ENCODE measurements around the gene DCC. TPM values are rescaled to one million over a fixed set of nuclear protein-coding genes. Genes with fewer than 3 reads are reported as not detected.

Gene DCC
- total RNA-seq, 1 experiment from 2014 or later, result 0.39 TPM

- Histone ChIP-seq H3K4me3 (ENCODE audit: low read depth, low read length) (no peak overlapping the region), H3K4me1 (no peaks in the 10 kb centered on the region), H3K36me3 (ENCODE audit: control insufficient read depth, insufficient read depth, low read length) (no peaks in the 10 kb centered on the region), H3K27me3 (replicated peaks; ENCODE audit: control insufficient read depth, insufficient read depth, low read length) (no peaks in the 10 kb centered on the region), H3K9me3 (no peaks in the 10 kb centered on the region)
- H3K9me3 Mint-ChIP-seq (ENCODE audit: unreplicated experiment), result no peaks in the 10 kb centered on the region
- ChIA-PET CTCF (no interaction called here), POLR2A (no interaction called here)
- BruUV-seq (replicated peaks), result no TSS peak
- no peak overlapping the region for H3K27ac Mint-ChIP-seq (ENCODE audit: unreplicated experiment)
- no peaks in the 10 kb centered on the region for H3K36me3 Mint-ChIP-seq (ENCODE audit: insufficient read depth, unreplicated experiment)
- H3K4me3 Mint-ChIP-seq (ENCODE audit: unreplicated experiment), result no peak overlapping the region
- H3K4me1 Mint-ChIP-seq (ENCODE audit: low read depth, unreplicated experiment), result no peaks in the 10 kb centered on the region
- no peaks in the 10 kb centered on the region for H3K27me3 Mint-ChIP-seq (ENCODE audit: insufficient read depth, unreplicated experiment)
- TF ChIP-seq CTCF (IDR thresholded peaks at IDR 0.05; ENCODE audit: insufficient read depth in 1 of 2, low read depth in 1 of 2, low read length in 1 of 2, severe bottlenecking in 1 of 2, unreplicated experiment in 1 of 2), result no peak
- DNase-seq, result no peak
- intact Hi-C loops (cut with micrococcal nuclease; ENCODE audit: unreplicated experiment), result no loop called here
Measured at GRCh38 chr18:52510139-52510538, 170.1 kb downstream of the DCC start.

- POLR2A ChIA-PET, result no interaction called here
- Histone ChIP-seq H3K4me3 (ENCODE audit: low read depth, low read length) (no peak overlapping the region), H3K4me1 (no peaks in the 10 kb centered on the region), H3K36me3 (ENCODE audit: control insufficient read depth, insufficient read depth, low read length) (no peaks in the 10 kb centered on the region), H3K27me3 (replicated peaks; ENCODE audit: control insufficient read depth, insufficient read depth, low read length) (no peaks in the 10 kb centered on the region), H3K9me3 (no peaks in the 10 kb centered on the region)
- no TSS peak for BruUV-seq (replicated peaks)
- Mint-ChIP-seq H3K4me3 (ENCODE audit: unreplicated experiment) (no peak overlapping the region), H3K9me3 (ENCODE audit: unreplicated experiment) (no peaks in the 10 kb centered on the region), H3K4me1 (ENCODE audit: low read depth, unreplicated experiment) (no peaks in the 10 kb centered on the region), H3K27ac (ENCODE audit: unreplicated experiment) (no peak overlapping the region), H3K27me3 (ENCODE audit: insufficient read depth, unreplicated experiment) (no peaks in the 10 kb centered on the region), H3K36me3 (ENCODE audit: insufficient read depth, unreplicated experiment) (no peaks in the 10 kb centered on the region)
- intact Hi-C loops (cut with micrococcal nuclease; ENCODE audit: unreplicated experiment), result no loop called here
- peak in 1 of 2 experiments; percentile 2 for DNase-seq
- CTCF ChIA-PET, result no interaction called here
- TF ChIP-seq CTCF (IDR thresholded peaks at IDR 0.05; ENCODE audit: insufficient read depth in 1 of 2, low read depth in 1 of 2, low read length in 1 of 2, severe bottlenecking in 1 of 2, unreplicated experiment in 1 of 2), result no peak
Measured at GRCh38 chr18:52518086-52518485, 178.1 kb downstream of the DCC start.

- Histone ChIP-seq H3K27me3 (replicated peaks; ENCODE audit: control insufficient read depth, insufficient read depth, low read length) (no peaks in the 10 kb centered on the region), H3K9me3 (no peaks in the 10 kb centered on the region), H3K4me1 (no peaks in the 10 kb centered on the region), H3K36me3 (ENCODE audit: control insufficient read depth, insufficient read depth, low read length) (no peaks in the 10 kb centered on the region), H3K4me3 (ENCODE audit: low read depth, low read length) (no peak overlapping the region)
- intact Hi-C loops (cut with micrococcal nuclease; ENCODE audit: unreplicated experiment), result no loop called here
- no peak overlapping the region for H3K27ac Mint-ChIP-seq (ENCODE audit: unreplicated experiment)
- BruUV-seq (replicated peaks), result no TSS peak
- no peak for TF ChIP-seq CTCF (IDR thresholded peaks at IDR 0.05; ENCODE audit: insufficient read depth in 1 of 2, low read depth in 1 of 2, low read length in 1 of 2, severe bottlenecking in 1 of 2, unreplicated experiment in 1 of 2)
- CTCF ChIA-PET, result no interaction called here
- no peaks in the 10 kb centered on the region for H3K36me3 Mint-ChIP-seq (ENCODE audit: insufficient read depth, unreplicated experiment)
- H3K4me3 Mint-ChIP-seq (ENCODE audit: unreplicated experiment), result no peak overlapping the region
- POLR2A ChIA-PET, result no interaction called here
- no peak for DNase-seq
- no peaks in the 10 kb centered on the region for H3K27me3 Mint-ChIP-seq (ENCODE audit: insufficient read depth, unreplicated experiment)
- no peaks in the 10 kb centered on the region for H3K9me3 Mint-ChIP-seq (ENCODE audit: unreplicated experiment)
- H3K4me1 Mint-ChIP-seq (ENCODE audit: low read depth, unreplicated experiment), result no peaks in the 10 kb centered on the region
Measured at GRCh38 chr18:52519021-52519420, 179.0 kb downstream of the DCC start.

Data from Caco-2 (cell line).